ENCODE measurements around the gene GABBR2. TPM values are rescaled to one million over a fixed set of nuclear protein-coding genes. Genes with fewer than 3 reads are reported as not detected.

Gene GABBR2
- polyA plus RNA-seq, 1 of the 3 experiments (the other 2 are of a cell fraction): not detected

- no peak overlapping the region for H3K27ac ChIP-seq (ENCODE audit: low read depth in 2 of 2, low read length in 1 of 2)
These were observed 281.2 kb downstream of the GABBR2 start for GRCh38 chr9:98427491-98427890.

More at GRCh38 chr9:98427491-98427890, 281.2 kb downstream of the GABBR2 start:
- H3F3A ChIP-seq (replicated peaks; ENCODE audit: insufficient read depth): no peaks in the 10 kb centered on the region
- no peaks in the 10 kb centered on the region for H3K9me2 ChIP-seq
- H3K9ac ChIP-seq: no peak overlapping the region
- H3K79me2 ChIP-seq (ENCODE audit: insufficient read depth): no peaks in the 10 kb centered on the region
- no peaks in the 10 kb centered on the region; a peak in 1 of 4 replicates for H3K4me1 ChIP-seq (ENCODE audit: control insufficient read depth in 1 of 2, insufficient read depth in 2 of 2, low read depth in 1 of 2, low read length in 1 of 2)
- H4K20me1 ChIP-seq (ENCODE audit: insufficient read depth): no peaks in the 10 kb centered on the region
- DNase-seq: no peak
- TF ChIP-seq RCOR1 (IDR thresholded peaks at IDR 0.05; ENCODE audit: low read length) (no peak), ELF1 (IDR thresholded peaks at IDR 0.05) (no peak), RAD21 (IDR thresholded peaks at IDR 0.05; ENCODE audit: low read length) (no peak), FOSL2 (IDR thresholded peaks at IDR 0.05; ENCODE audit: borderline replicate concordance, low read depth) (no peak), USF1 (IDR thresholded peaks at IDR 0.05; ENCODE audit: borderline replicate concordance, low read depth) (no peak), NRF1 (IDR thresholded peaks at IDR 0.05; ENCODE audit: low read depth, low read length) (no peak), GATA2 (CRISPR knock-in tag; IDR thresholded peaks at IDR 0.05) (no peak), SIN3A (IDR thresholded peaks at IDR 0.05; ENCODE audit: borderline replicate concordance, low read depth, low read length) (no peak), FOXM1 (IDR thresholded peaks at IDR 0.05; ENCODE audit: low read depth) (no peak), EP300 (IDR thresholded peaks at IDR 0.05; ENCODE audit: borderline replicate concordance in 1 of 2, low read depth in 1 of 2, low read length in 1 of 2) (no peak), MEF2A (IDR thresholded peaks at IDR 0.05; ENCODE audit: borderline replicate concordance, low read depth) (no peak), SMC3 (IDR thresholded peaks at IDR 0.05; ENCODE audit: low read depth, low read length) (no peak), EZH2phosphoT487 (IDR thresholded peaks at IDR 0.05; ENCODE audit: borderline replicate concordance, low read depth) (no peak), GABPA (IDR thresholded peaks at IDR 0.05; ENCODE audit: low read depth) (no peak), TEAD4 (IDR thresholded peaks at IDR 0.05; ENCODE audit: borderline replicate concordance, insufficient read depth) (no peak), RFX5 (IDR thresholded peaks at IDR 0.05; ENCODE audit: low read length) (no peak), JUND (IDR thresholded peaks at IDR 0.05) (no peak), IRF3 (IDR thresholded peaks at IDR 0.05; ENCODE audit: low read depth, low read length) (no peak), ZBTB33 (IDR thresholded peaks at IDR 0.05; ENCODE audit: borderline replicate concordance, low read depth) (no peak)
- H3K4me3 ChIP-seq (ENCODE audit: low read depth in 2 of 2, low read length in 1 of 2): no peak overlapping the region
- H3K4me2 ChIP-seq: no peak overlapping the region
- no peak overlapping the region for H2AFZ ChIP-seq (ENCODE audit: low read depth)
- H3K9me3 ChIP-seq: no peaks in the 10 kb centered on the region
- H3K36me3 ChIP-seq (replicated peaks in 1 of 2; ENCODE audit: control insufficient read depth in 1 of 2, insufficient read depth in 2 of 2, low read length in 1 of 2): no peaks in the 10 kb centered on the region
- POLR2A ChIA-PET: no interaction called here
- CTCF ChIA-PET: no interaction called here
- H3K27me3 ChIP-seq (ENCODE audit: insufficient read depth): no peaks in the 10 kb centered on the region
- WGBS (ENCODE audit: low lambda C conversion rate): 44% methylated on average over 3 of the region's 5 CpGs
